Parathyroid adenoma (tissue), 2 donors: ENCODE data around the gene CRYBG1.

Source experiments
- H2AFZ ChIP-seq: fragments of 300-600 bp; sonication (generic); one replicate; pipeline ENCODE4 v1.7.0; 2017; ENCODE audit warnings: antibody characterized with exemption, mild to moderate bottlenecking
- H3K27ac ChIP-seq: fragments of 300-600 bp; sonication (generic); one replicate; pipeline ENCODE4 v1.7.0; 2017
- H3K27me3 ChIP-seq: fragments of 300-600 bp; sonication (generic); one replicate; pipeline ENCODE4 v1.7.0; 2017; ENCODE audit warnings: low read length; ENCODE audit not compliant: control insufficient read depth, insufficient read depth
- H3K36me3 ChIP-seq: fragments of 300-600 bp; sonication (generic); one replicate; pipeline ENCODE4 v1.7.0; 2017; ENCODE audit warnings: low read length; ENCODE audit not compliant: control insufficient read depth, insufficient read depth
- H3K4me1 ChIP-seq: fragments of 300-600 bp; sonication (generic); one replicate; pipeline ENCODE4 v1.7.0; 2017; ENCODE audit warnings: control low read depth
- H3K4me2 ChIP-seq: fragments of 300-600 bp; sonication (generic); one replicate; pipeline ENCODE4 v1.7.0; 2017; ENCODE audit warnings: low read length
- H3K4me3 ChIP-seq: fragments of 300-600 bp; sonication (generic); one replicate; pipeline ENCODE4 v1.7.0; 2017; ENCODE audit warnings: low read depth, low read length
- H3K79me2 ChIP-seq: fragments of 300-600 bp; sonication (generic); one replicate; pipeline ENCODE4 v1.7.0; 2017; ENCODE audit warnings: control low read depth
- H3K9ac ChIP-seq: fragments of 300-600 bp; sonication (generic); one replicate; pipeline ENCODE4 v1.7.0; 2017; ENCODE audit warnings: mild to moderate bottlenecking
- H3K9me3 ChIP-seq: fragments of 300-600 bp; sonication (generic); one replicate; pipeline ENCODE4 v1.7.0; 2017; ENCODE audit warnings: low read length; ENCODE audit not compliant: control insufficient read depth
- CTCF ChIP-seq: fragments of 300-600 bp; sonication (generic); IDR thresholded peaks from one replicate; pipeline ENCODE4 v1.7.0; 2017; ENCODE audit warnings: antibody characterized with exemption, mild to moderate bottlenecking
- donor health status: primary hyperparathyroidism.

The CRYBG1 gene

GRCh38 chr6:106411643-106412200 is 51.2 kb downstream of the CRYBG1 start:
- no peak for TF ChIP-seq CTCF
- H3K4me3 ChIP-seq = no peak overlapping the region
- H3K36me3 ChIP-seq = no peaks in the 10 kb centered on the region
- H3K4me1 ChIP-seq = no peaks in the 10 kb centered on the region
- no peak overlapping the region for H3K9ac ChIP-seq
- H3K27ac ChIP-seq = no peak overlapping the region
- no peaks in the 10 kb centered on the region for H3K27me3 ChIP-seq
- no peaks in the 10 kb centered on the region for H3K9me3 ChIP-seq
- no peaks in the 10 kb centered on the region for H3K79me2 ChIP-seq
- no peak overlapping the region for H3K4me2 ChIP-seq
- no peak overlapping the region for H2AFZ ChIP-seq

GRCh38 chr6:106413016-106413415 is 52.5 kb downstream of the CRYBG1 start:
- Histone ChIP-seq H3K27ac (no peak overlapping the region), H2AFZ (no peak overlapping the region), H3K9ac (no peak overlapping the region), H3K36me3 (no peaks in the 10 kb centered on the region), H3K4me1 (no peaks in the 10 kb centered on the region), H3K4me3 (no peak overlapping the region), H3K4me2 (no peak overlapping the region), H3K27me3 (no peaks in the 10 kb centered on the region), H3K9me3 (no peaks in the 10 kb centered on the region), H3K79me2 (no peaks in the 10 kb centered on the region)
- TF ChIP-seq CTCF = no peak

GRCh38 chr6:106413722-106414121 is 53.2 kb downstream of the CRYBG1 start:
- Histone ChIP-seq H3K9me3 (no peaks in the 10 kb centered on the region), H2AFZ (no peak overlapping the region), H3K4me3 (no peak overlapping the region), H3K79me2 (no peaks in the 10 kb centered on the region), H3K4me1 (no peaks in the 10 kb centered on the region), H3K27ac (no peak overlapping the region), H3K4me2 (no peak overlapping the region), H3K27me3 (no peaks in the 10 kb centered on the region), H3K9ac (no peak overlapping the region), H3K36me3 (no peaks in the 10 kb centered on the region)
- no peak for TF ChIP-seq CTCF

- Histone ChIP-seq H3K9me3 (no peaks in the 10 kb centered on the region), H2AFZ (no peak overlapping the region), H3K27ac (no peak overlapping the region), H3K4me2 (no peak overlapping the region), H3K9ac (no peak overlapping the region), H3K79me2 (no peaks in the 10 kb centered on the region), H3K4me3 (no peak overlapping the region), H3K4me1 (no peaks in the 10 kb centered on the region), H3K36me3 (no peaks in the 10 kb centered on the region), H3K27me3 (no peaks in the 10 kb centered on the region)
- TF ChIP-seq CTCF = no peak
These were observed 55.4 kb downstream of the CRYBG1 start for GRCh38 chr6:106415921-106416320.

- no peak overlapping the region for H3K4me3 ChIP-seq
- no peaks in the 10 kb centered on the region for H3K4me1 ChIP-seq
- H3K9me3 ChIP-seq = no peaks in the 10 kb centered on the region
- no peak overlapping the region for H3K4me2 ChIP-seq
- H3K9ac ChIP-seq = no peak overlapping the region
- no peak overlapping the region for H2AFZ ChIP-seq
- no peaks in the 10 kb centered on the region for H3K79me2 ChIP-seq
- no peaks in the 10 kb centered on the region for H3K27me3 ChIP-seq
- no peaks in the 10 kb centered on the region for H3K36me3 ChIP-seq
- H3K27ac ChIP-seq = no peak overlapping the region
- TF ChIP-seq CTCF = no peak
These were observed 57.1 kb downstream of the CRYBG1 start for GRCh38 chr6:106417572-106418147.
